Ovary (tissue), 10 donors: ENCODE measurements around the gene QRICH1. TPM values are rescaled to one million over a fixed set of nuclear protein-coding genes. Genes with fewer than 3 reads are reported as not detected.

Experiments
- DNase-seq, 5 donors: peaks; one replicate each; pipeline ENCODE4 v3.0.0-alpha.2; 2019 to 2020
- H3K27ac ChIP-seq, 2 donors: fragments of 200-600 bp; one replicate each; pipeline versions ENCODE4 v1.5.1 to v1.8.0; 2019 to 2022
- H3K27me3 ChIP-seq: fragments of 200-600 bp; one replicate; pipeline ENCODE4 v1.8.0; 2022
- H3K36me3 ChIP-seq: fragments of 200-600 bp; sonication (generic); one replicate; pipeline ENCODE4 v1.5.1; 2019
- H3K4me1 ChIP-seq: one replicate; pipeline ENCODE4 v1.8.1; 2013; ENCODE audit warnings: mild to moderate bottlenecking, moderate library complexity; ENCODE audit not compliant: insufficient read depth
- H3K4me3 ChIP-seq: fragments of 200-600 bp; sonication (generic); one replicate; pipeline ENCODE4 v1.5.1; 2017
- H3K9me3 ChIP-seq, 2 donors: fragments of 200-600 bp in 1 of 2; sonication (generic) in 1 of 2; one replicate each; pipeline versions ENCODE4 v1.5.1 to v1.8.1; 2013 to 2019; ENCODE audit warnings: mild to moderate bottlenecking in 1 of 2, moderate library complexity in 1 of 2
- EP300 ChIP-seq: sonication (generic); formaldehyde crosslinking; IDR thresholded peaks from one replicate; pipeline ENCODE4 v1.6.1; 2017; ENCODE audit warnings: antibody characterized with exemption
- POLR2A ChIP-seq: fragments of 450-650 bp; IDR thresholded peaks from one replicate; pipeline ENCODE4 v1.6.1; 2017; ENCODE audit warnings: antibody characterized with exemption, mild to moderate bottlenecking, moderate library complexity
- WGBS, 3 donors: extraction: QIAGEN DNeasy Blood & Tissue Kit in 1 of 3; methylation state at CpG; one replicate each; pipeline versions ENCODE4 v1.1.5 to v1.1.7; 2013 to 2017; 5-methylcytosine and 5-hydroxymethylcytosine counted together
- intact Hi-C, 4 donors: fragments of 100-400 bp; cut with DNase I; formaldehyde crosslinking; loops; one replicate each; pipeline versions ENCODE4 v1.11.0 to v1.15.1; 2022 to 2023
- long read RNA-seq, 3 donors: library from polyadenylated mRNA in 2 of 3; unstranded in 2 of 3; transcript quantifications; one replicate each; pipeline ENCODE4 v2.0.0 and lab custom pipeline, GENCODE V29; 2021 to 2026
- polyA plus RNA-seq, 2 donors: library from polyadenylated mRNA; stranded (reverse); fragments of 200-250 nt in 1 of 2; fragments of 350-450 nt in 1 of 2; fragmentation: Illumina TruSeq in 1 of 2; extraction: RNeasy Lipid Tissue Mini Kit (QIAGEN cat#74804) in 1 of 2; gene quantifications; one replicate each; pipeline ENCODE4 v1.2.3, GENCODE V29; 2013 to 2014
- total RNA-seq, 7 donors: library from RNA; depleted of rRNA in 2 of 7; stranded (reverse); fragments of >200 nt in 2 of 7; fragmentation: NEBNext Ultra II Directional in 3 of 7; extraction: Animal tissue kit (Norgen Biotek cat#: 25700) in 3 of 7; gene quantifications; one replicate each; pipeline versions ENCODE4 v1.1.0 to v1.2.4, GENCODE V29; 2016 to 2023
- TF ChIP-seq, protein P1 (sequence below), 3 donors: fragments of 450-650 bp in 2 of 3; fragments of 200-600 bp in 1 of 3; IDR thresholded peaks; one replicate each; pipeline versions ENCODE4 v1.5.1 to v1.8.0; 2016 to 2022; ENCODE audit warnings: antibody characterized with exemption in 3 of 3, mild to moderate bottlenecking in 1 of 3
- donor health status: DM: no; HTN: no; CAD: no; lungs with moderate emphysema.
- donor health status: DM: no; HTN: no; CAD: no.
- donor health status: Bipolar disorder and iron deficiency.
- donor health status: DM: yes; HTN: yes; CAD: no.
- donor health status: DM: no; HTN: no; CAD: no.
- donor health status: DM: yes; HTN: yes; CAD: no.

QRICH1 gene, protein sequence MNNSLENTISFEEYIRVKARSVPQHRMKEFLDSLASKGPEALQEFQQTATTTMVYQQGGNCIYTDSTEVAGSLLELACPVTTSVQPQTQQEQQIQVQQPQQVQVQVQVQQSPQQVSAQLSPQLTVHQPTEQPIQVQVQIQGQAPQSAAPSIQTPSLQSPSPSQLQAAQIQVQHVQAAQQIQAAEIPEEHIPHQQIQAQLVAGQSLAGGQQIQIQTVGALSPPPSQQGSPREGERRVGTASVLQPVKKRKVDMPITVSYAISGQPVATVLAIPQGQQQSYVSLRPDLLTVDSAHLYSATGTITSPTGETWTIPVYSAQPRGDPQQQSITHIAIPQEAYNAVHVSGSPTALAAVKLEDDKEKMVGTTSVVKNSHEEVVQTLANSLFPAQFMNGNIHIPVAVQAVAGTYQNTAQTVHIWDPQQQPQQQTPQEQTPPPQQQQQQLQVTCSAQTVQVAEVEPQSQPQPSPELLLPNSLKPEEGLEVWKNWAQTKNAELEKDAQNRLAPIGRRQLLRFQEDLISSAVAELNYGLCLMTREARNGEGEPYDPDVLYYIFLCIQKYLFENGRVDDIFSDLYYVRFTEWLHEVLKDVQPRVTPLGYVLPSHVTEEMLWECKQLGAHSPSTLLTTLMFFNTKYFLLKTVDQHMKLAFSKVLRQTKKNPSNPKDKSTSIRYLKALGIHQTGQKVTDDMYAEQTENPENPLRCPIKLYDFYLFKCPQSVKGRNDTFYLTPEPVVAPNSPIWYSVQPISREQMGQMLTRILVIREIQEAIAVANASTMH
- total RNA-seq (100 to 1,000 TPM in 2 of 7 donors, 10 to 100 TPM in 5; 56.9 to 104 (median 90.4) TPM), polyA plus RNA-seq (10 to 100 TPM; 46.2 to 78.9 TPM)
- long read RNA-seq, donor 1, transcript QRICH1-202 (10 exons, 3,549 nt) = major isoform, 15 of 85 reads
- long read RNA-seq, donor 1, partial matches to known transcripts = 57 of 85 reads
- long read RNA-seq, donor 1, other reads (novel, unspliced or antisense) = 11 of 85 reads
- long read RNA-seq, donor 2, partial matches to known transcripts = 18 of 22 reads
- long read RNA-seq, donor 2, other reads (novel, unspliced or antisense) = 0 of 22 reads
- long read RNA-seq, donor 3, transcript QRICH1-202 (10 exons, 3,549 nt) = major isoform, 22 of 57 reads
- long read RNA-seq, donor 3, partial matches to known transcripts = 20 of 57 reads
- long read RNA-seq, donor 3, other reads (novel, unspliced or antisense) = 9 of 57 reads

DNA sequence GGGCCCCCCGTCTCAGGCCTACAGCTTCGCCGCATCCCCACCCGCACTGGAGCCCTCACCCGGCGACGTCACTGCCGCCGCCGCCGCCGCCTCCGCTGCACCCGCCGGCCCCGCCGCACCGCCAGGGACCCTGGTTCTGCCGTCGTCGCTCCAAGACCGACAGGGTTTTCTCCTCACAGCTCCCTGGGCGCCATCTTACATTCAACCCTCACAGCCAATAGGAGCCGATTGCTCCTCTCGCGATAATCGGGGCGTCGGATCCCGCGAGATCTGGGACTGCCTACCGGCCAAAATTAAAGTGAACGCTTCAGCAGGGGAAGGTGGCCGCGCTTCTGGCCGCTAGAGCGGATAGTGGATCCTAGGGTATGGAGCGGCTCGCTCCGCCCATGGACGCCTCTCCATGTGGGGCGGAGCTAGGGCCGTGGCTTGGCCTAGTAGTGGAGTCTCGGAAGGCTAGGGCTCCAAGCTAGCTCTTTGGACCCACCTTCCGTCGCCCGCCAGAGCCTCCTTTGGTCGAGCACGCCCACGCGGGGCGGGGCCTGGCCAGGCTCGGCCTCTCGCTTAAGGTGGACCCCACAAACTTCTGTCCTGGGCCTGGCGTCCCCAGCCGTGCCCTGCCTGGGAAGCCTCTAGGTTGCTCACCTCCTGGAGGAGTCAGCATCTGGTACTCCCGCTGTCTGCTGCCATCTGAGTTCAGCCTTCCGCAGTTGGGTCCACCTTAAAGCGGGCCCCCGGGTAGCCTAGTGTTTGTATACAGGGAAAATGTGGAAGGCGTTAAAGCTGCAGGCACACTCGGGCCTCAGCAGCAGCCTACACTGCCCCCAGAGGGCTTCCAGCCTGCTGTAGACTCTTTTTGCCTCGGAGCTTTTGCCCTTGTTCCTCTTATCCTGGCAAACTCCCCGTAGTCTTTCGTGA, at the start of gene QRICH1:
Gene QRICH1, minus strand, starts transcription at position 219 of the 915 bp plus-strand sequence. CDS start 17,054 bp downstream, outside the sequence.
- intact Hi-C loops = loop anchor here in 2 of 4 donors (5.0 to 10.0 kb wide), 2 partner anchors 62 to 109 kb away; no protein-coding TSS in a partner anchor
- peak within 1 kb of the TSS; percentile 86 to 88 for H3K27ac ChIP-seq
- no peak for TF ChIP-seq EP300
- peak; percentile 72 for TF ChIP-seq POLR2A
- TF ChIP-seq, protein P1, sequence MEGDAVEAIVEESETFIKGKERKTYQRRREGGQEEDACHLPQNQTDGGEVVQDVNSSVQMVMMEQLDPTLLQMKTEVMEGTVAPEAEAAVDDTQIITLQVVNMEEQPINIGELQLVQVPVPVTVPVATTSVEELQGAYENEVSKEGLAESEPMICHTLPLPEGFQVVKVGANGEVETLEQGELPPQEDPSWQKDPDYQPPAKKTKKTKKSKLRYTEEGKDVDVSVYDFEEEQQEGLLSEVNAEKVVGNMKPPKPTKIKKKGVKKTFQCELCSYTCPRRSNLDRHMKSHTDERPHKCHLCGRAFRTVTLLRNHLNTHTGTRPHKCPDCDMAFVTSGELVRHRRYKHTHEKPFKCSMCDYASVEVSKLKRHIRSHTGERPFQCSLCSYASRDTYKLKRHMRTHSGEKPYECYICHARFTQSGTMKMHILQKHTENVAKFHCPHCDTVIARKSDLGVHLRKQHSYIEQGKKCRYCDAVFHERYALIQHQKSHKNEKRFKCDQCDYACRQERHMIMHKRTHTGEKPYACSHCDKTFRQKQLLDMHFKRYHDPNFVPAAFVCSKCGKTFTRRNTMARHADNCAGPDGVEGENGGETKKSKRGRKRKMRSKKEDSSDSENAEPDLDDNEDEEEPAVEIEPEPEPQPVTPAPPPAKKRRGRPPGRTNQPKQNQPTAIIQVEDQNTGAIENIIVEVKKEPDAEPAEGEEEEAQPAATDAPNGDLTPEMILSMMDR (IDR thresholded peaks at IDR 0.05) = peak in 2 of 3 donors; percentile 43 to 58
- H3K27me3 ChIP-seq = no peaks in the 10 kb centered on the region
- H3K4me1 ChIP-seq = peaks cover 10% of the 10 kb centered on the region
- no peaks in the 10 kb centered on the region for H3K36me3 ChIP-seq
- H3K4me3 ChIP-seq = peak within 1 kb of the TSS; percentile 99
- H3K9me3 ChIP-seq = no peaks in the 10 kb centered on the region
- DNase-seq = peak; percentile 97 to 98 (median 98)
- WGBS, 3 donors = 0 to 1% (median 0%) methylated on average over 48 to 65 of the region's 65 CpGs

DNA sequence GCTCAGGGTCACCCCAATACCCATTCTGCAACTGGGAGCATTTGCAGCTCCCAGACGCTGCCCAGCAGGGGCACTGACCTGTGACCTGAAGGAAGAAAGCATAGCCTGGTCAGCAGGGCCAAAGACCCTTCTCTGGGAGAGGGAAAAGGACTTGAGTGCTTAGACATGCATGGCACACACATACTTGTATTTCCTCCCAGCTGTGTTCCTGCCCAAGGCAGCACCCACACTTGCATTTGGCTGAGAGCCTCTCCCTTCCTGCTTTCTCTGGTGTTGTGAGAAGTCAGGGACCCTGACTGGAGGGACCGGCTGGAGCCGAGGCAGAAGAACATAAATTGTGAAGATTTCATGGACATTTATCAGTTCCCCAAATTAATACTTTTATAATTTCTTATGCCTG, 46.2 kb upstream of the QRICH1 start:
- Histone ChIP-seq H3K9me3 (no peaks in the 10 kb centered on the region), H3K36me3 (no peaks in the 10 kb centered on the region), H3K27ac (no peak overlapping the region), H3K27me3 (no peaks in the 10 kb centered on the region), H3K4me3 (no peak overlapping the region), H3K4me1 (no peaks in the 10 kb centered on the region)
- TF ChIP-seq, protein P1 (IDR thresholded peaks at IDR 0.05) = no peak
- TF ChIP-seq EP300 = no peak
- no peak for TF ChIP-seq POLR2A
- no peak for DNase-seq
- intact Hi-C loops = no loop called here
- WGBS, 3 donors = 54 to 56% (median 56%) methylated on average over 3 of the region's 3 CpGs

DNA sequence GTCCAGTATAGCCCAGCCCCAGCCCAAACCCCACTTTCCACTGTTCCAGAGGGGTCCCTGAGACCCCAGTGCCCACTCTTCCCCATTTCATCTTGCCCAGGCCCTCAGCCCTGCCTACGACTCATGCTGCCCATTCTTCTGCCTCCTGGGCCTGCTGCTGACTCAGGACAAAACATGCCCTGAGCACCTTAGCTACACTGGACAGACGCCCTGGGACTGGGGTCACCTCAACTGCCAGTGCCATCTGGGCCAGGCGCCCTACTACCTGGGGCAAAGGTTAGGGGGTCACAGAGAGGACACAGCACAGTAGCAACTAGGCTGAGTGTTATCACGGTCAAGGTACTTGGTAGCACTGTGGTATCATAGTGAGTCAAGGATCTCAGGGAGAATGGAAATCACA, 41.6 kb upstream of the QRICH1 start:
- Histone ChIP-seq H3K27ac (no peak overlapping the region), H3K27me3 (no peaks in the 10 kb centered on the region), H3K9me3 (no peaks in the 10 kb centered on the region), H3K4me1 (peaks cover 4% of the 10 kb centered on the region), H3K4me3 (no peak overlapping the region), H3K36me3 (no peaks in the 10 kb centered on the region)
- WGBS, 3 donors = 80 to 85% (median 84%) methylated on average over 4 of the region's 4 CpGs
- DNase-seq = no peak
- intact Hi-C loops = no loop called here
- no peak for TF ChIP-seq EP300
- TF ChIP-seq, protein P1 (IDR thresholded peaks at IDR 0.05) = no peak
